T-helper 2 cell (primary cell): ENCODE data around the gene CCL19.

ENCODE experiments used
- DNase-seq, 5 experiments: peaks; one replicate each; pipeline versions ENCODE4 v3.0.0 to v3.0.0-alpha.2; 2012 to 2022

CCL19 gene

GRCh38 chr9:34659592-34660253 is 31.4 kb downstream of the CCL19 start:
- no peak for DNase-seq

GRCh38 chr9:34658461-34658860 is 32.6 kb downstream of the CCL19 start:
- no peak for DNase-seq

GRCh38 chr9:34656992-34657391 is 34.1 kb downstream of the CCL19 start:
- no peak for DNase-seq

GRCh38 chr9:34655394-34655793 is 35.7 kb downstream of the CCL19 start:
- DNase-seq = no peak

GRCh38 chr9:34654323-34655051 is 36.6 kb downstream of the CCL19 start:
- DNase-seq = no peak

GRCh38 chr9:34653151-34654072 is 37.7 kb downstream of the CCL19 start:
- DNase-seq = no peak

- no peak for DNase-seq
Observed at GRCh38 chr9:34652602-34653000, 38.5 kb downstream of the CCL19 start.

GRCh38 chr9:34651876-34652601 is 39.0 kb downstream of the CCL19 start, which contains the start of gene IL11RA:
TSS of gene IL11RA (plus strand) at chr9:34652185. CDS start at chr9:34655218, 3,033 bp downstream.
- peak in 2 of 5 experiments; percentile 44 to 79 for DNase-seq

GRCh38 chr9:34651321-34651720 is 39.8 kb downstream of the CCL19 start:
- DNase-seq = no peak

- no peak for DNase-seq
Observed at GRCh38 chr9:34650816-34651215, 40.3 kb downstream of the CCL19 start.

- DNase-seq = no peak
Observed at GRCh38 chr9:34648673-34649072, 42.4 kb downstream of the CCL19 start.

- peak in 1 of 5 experiments; percentile 72 for DNase-seq
Observed at GRCh38 chr9:34647651-34648050, 43.4 kb downstream of the CCL19 start.

GRCh38 chr9:34647084-34647403 is 44.0 kb downstream of the CCL19 start:
- no peak for DNase-seq

GRCh38 chr9:34646211-34647083 is 44.6 kb downstream of the CCL19 start, which contains the start of gene GALT:
TSS of gene GALT (plus strand) at chr9:34646675. CDS start at chr9:34646705, 30 bp downstream.
- DNase-seq = peak; percentile 84 to 96 (median 94)

- DNase-seq = no peak
Observed at GRCh38 chr9:34644766-34645314, 46.2 kb downstream of the CCL19 start.

GRCh38 chr9:34642679-34643078 is 48.4 kb downstream of the CCL19 start:
- no peak for DNase-seq
